Ishikawa (cell line): ENCODE measurements around the gene HMGN5.

Experiments used
- RAD21 ChIP-seq: IDR thresholded peaks from 2 replicates; pipeline ENCODE4 v1.6.1; 2012; ENCODE audit warnings: low read depth
- TAF1 ChIP-seq: IDR thresholded peaks from 2 replicates; pipeline ENCODE4 v1.6.1; 2012; ENCODE audit warnings: low read depth, mild to moderate bottlenecking

GRCh38 chrX:81206476-81206875 is 4.8 kb upstream of the HMGN5 start:
- TF ChIP-seq TAF1 (no peak), RAD21 (no peak)
